ENCODE data around the gene SMARCE1. TPM values are rescaled to one million over a fixed set of nuclear protein-coding genes. Genes with fewer than 3 reads are reported as not detected.
A peak's percentile ranks its signal among the peaks of the same experiment; 100 is the strongest.

The SMARCE1 gene
- total RNA-seq, 1 donor from 2014 or later, result 119 TPM

DNA sequence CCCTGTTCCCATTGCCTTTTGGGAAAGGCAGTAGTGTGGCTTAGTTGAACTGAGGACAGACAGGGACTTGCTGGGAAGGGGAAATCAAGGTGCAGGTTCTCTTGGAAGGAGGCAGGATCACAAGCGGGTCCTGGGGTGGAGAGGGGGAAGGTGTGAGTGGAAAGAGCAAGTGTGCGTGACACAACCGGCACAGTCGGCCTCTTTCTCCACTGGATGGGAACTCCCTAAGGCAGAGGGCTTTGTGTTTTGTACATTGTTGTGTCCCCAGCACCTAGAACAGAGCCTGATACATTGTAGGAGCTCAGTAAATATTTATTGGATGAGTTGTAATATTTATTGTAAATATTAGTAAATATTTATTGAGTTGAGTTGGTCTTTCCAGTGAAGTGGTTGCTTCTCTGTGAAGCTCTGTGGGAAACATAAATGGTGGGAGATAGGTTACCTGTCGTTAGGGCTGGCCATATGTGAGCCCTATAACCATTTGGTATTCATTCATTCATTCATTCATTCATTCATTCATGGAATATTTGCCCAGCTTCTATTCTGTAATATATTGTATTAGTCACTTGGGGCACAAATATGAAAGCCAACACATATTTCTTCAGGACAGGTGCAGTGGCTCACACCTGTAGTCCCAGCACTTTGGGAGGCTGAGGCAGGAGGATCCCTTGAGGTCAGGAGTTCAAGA lies 34.0 kb downstream of the SMARCE1 start:
- FAIRE-seq (no peak), DNase-seq (ENCODE audit: low spot score in 2 of 2) (no peak)

DNA sequence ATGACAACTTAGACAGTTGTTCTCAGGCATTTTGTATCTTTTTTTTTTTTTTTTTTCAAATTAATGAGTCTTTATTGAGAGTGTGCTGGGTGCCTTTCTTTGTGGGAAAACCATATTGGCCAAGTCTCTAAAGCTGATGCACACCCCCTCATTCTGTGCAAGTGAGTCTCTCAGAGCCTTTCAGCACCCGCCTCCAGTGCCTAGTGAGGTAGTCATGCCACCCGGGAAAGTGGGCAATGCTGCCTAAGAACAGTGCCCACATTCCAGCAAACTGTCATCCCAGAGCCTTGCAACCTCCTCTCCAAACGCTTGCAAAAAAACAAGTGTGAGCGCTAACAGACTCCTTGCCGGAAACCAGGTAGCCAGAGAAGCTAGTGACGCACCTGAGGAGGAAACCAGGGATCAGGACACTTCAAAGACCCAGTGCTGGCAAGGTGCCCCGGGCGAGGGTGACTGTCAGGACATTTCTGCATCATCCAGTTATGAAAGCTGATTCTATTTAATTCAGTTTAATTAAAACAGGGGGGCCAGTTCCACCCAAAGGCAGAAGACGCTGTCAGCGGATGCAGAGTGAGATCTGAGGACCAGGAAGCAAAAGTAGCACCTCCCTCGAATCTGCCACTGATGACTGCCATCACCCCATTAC lies 34.9 kb downstream of the SMARCE1 start:
- FAIRE-seq (no peak), DNase-seq (ENCODE audit: low spot score in 2 of 2) (peak in 1 of 2 donors; percentile 25)

DNA sequence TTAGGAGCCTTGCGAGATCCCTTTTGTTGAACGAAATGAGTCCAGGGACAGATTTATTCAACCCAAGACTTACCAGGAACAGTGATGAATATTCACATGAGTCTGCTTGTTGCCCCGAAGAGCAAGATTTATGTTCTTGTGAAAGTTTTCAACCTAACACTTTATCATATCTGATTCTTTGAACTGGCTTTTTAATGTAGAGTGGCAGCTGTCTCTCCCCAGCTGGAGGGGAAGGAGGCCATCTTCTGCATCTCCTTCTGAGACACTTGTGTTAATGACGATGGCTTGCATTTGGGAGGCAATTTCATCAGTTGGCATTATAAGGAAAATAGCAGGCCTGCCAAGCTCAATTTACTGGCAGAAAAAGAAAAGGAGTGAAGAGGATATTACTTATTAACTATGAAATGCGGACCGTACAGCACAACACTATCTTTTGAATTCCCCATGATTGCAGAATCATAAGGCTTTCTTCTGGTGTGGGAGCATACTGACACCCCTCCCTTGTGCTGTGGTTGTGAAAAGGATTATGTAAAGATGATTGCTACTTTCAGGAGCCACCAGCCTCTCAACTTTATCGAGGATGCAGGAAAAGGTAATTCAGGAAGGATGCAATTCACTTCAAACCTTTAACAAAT lies 35.7 kb downstream of the SMARCE1 start:
- FAIRE-seq (no peak), DNase-seq (ENCODE audit: low spot score in 2 of 2) (no peak)

DNA sequence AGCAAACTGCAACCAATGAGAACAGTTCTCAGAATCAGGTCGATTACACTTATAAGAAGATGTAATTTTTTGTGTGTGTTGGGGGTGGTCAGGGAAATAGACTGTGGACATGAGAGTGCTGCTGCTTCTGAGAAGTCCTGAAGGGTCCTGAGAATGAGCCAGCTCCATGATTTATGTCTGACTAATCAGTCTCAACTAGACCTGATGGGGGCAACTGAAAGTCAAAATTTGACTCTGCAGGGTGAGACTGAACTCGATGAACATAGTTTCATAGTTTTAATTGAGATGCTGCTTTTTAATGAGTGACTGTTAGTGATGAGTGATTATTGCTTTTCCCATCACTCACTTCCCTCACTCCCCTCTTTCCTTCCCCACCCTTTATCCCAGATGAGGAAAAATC lies 37.3 kb downstream of the SMARCE1 start:
- FAIRE-seq, result no peak
- no peak for DNase-seq (ENCODE audit: low spot score in 2 of 2)

DNA sequence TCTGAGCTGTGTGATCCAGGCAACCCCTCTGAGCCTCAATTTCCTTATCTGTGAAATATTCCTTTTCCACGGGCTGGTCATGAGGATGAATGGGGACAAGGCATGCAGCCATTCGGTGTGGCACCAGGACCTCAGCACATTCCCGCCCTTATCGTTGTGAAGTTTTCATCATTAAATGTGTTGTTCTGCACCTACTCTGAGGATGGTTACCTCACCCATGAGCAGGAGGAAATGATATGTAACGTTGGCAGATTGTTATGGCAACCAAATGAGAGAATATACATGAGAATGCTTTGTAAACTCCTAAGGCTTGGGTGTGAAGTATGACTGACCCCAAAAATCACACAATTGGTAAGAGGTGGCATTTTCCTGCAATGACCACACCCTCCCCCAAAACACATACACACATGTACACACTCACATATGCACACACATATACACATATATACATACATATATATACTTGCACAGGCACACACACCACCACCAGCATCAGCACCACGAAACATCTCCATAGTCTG lies 39.5 kb downstream of the SMARCE1 start:
- peak in 1 of 2 donors; percentile 16 for DNase-seq (ENCODE audit: low spot score in 2 of 2)
- FAIRE-seq, result no peak

DNA sequence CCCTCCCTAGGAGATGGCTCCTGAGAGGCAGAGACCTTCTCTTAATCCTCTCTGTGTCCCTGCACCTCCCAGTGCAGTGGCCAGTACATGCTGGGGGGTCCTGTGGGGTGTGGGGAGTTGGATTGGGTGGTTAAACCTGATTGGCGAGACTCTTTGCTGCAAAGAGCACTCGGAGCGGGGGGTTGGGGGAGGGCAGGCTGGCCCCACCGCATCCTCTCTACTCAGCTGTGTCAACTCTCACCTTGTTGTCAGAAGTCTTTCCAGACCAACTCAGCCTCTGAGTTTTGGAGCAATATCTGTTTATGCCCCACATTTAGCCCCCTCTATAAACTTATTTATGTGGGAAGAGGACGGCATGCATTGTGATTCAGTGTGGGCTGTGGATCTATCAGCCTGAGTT lies 40.0 kb downstream of the SMARCE1 start:
- DNase-seq (ENCODE audit: low spot score in 2 of 2), result no peak
- no peak for FAIRE-seq

DNA sequence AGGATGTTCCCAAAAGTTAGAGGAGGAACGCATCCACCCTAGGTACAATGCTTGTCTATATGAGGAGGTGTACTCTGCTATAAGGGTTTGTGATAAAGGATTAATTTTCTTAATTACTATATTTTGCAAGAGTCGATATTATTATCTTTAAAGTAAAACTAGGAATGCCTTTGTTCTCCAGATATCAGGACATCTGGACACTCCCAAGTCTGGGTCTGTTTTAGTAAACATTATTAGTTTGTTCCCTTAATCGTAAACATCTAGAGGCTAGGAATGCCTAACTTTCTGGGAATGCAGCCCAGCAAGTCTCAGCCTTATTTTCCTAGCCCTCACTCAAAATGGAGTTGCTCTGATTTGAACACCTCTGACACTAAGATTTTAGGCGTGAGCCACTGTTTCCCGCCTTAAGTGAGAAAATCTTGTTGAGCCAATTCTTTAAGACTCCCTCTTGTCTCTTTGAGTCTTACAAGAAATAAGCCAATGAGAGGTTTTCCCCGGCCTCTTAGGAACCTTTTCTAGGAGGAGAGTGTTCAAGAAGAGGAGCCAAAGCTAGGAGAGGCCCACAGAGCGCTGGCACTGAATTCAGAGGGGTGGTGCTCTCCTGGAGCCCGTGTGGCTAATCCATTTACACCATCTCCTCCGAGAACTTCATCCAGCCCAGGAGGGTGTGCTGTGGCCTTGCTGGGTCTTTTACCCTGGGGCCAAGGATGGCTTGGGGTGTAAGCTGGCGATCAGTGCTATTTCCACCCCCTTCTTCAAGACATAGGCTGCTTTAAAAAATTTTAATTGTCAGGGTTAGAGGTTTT lies 40.9 kb downstream of the SMARCE1 start:
- DNase-seq (ENCODE audit: low spot score in 2 of 2) (no peak), FAIRE-seq (no peak)

DNA sequence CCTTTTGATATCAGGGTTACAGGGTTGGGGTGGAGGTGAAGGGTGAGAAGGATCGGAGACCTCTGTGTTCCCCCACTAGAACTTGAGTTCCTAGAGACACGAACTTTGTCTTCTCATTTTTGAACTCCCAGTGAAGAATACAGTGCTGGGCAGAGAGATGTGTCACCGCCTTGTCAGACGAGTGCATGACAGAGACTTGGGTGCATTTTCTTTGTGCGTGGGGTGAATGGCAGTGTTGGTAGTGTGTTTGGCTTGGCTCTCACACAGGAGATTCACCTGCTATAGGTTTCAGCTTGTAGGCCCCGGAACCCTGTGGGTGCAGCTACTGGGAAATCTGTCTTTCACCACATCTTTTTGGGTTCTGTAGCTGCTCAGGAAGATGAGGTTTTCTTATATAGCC lies 42.3 kb downstream of the SMARCE1 start:
- DNase-seq (ENCODE audit: low spot score in 2 of 2) (no peak), FAIRE-seq (no peak)

DNA sequence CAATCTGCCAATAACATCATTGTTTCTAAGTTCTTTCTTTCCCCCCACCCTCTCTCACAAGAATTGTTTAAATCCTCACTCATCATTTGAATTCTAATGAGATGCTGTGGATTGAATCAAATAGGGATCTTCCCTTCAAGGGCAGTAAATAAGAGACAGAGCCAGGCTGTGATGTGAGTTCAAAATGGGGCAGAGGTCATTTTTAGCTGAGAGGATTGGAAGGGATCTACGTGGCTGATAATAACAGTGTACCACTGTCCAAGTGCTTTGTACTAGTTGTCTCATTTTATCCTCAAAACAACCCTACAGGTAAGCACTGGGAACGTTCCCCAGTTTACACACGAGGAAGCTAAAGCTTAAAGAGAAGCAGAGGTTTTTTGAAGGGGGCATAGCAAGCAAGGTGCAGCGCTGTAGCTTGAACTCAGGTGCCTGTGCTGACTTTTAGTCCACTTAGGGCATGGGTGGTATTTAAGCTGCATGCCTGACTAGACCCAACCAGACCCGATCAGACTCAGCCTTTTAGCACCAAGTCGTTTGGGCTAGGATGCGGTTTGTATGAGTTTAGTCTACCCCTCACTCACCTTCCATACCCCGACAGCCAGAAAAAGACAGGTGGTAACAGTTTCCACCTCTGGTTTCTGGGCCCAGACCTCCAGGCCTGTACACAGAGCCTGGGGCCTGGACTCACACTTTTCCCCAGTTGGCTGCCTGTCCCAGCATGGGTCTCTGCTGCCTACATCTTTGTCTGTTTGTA lies 43.1 kb downstream of the SMARCE1 start:
- DNase-seq (ENCODE audit: low spot score in 2 of 2), result no peak
- FAIRE-seq, result no peak

DNA sequence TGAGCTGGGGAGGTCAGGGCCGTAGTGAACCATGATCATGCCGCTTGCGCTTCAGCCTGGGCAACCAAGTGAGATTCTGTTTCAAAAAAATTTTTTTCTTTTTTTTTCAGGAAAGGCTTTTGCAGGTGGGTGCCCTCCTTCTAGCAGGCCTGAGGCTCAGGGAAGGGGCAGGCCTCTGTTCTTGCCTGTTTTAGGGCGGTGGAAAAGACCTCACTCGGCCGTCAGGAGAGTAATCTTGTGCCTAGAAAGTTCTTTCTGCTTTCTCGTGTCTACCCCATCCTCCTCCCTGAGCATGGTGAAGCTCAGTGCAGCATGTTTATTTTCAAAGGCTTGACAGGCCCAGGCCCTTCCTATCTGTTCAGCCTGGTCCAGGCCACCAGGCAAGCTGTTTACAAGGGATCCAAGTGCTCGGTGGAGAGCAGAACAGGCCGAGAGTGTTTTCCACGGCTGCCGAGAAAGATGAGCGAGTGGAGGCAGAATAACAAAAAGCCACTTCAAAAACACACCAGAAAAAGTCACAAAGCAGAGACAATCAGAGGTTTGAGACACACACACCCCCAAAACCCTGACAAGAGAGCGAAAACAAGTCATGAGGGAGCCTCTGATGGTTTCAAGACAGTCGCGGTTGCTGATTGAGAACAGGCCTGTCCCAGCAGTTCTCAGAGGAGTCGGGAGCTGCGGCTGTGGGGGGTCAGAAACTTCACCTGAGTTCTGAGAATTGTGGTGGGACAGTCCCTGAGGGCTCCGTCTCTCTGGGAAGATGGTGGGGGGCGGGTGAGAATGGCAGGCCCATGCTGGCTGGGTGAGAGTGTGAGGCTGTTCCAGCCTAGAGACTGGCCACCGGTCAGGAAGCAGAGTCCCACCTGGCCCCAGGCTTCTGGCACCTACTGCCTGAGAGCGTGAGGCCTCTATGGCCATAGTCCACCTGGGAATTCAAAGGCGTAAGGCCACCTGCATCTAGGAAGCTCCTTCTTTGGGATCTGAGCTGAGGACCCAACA lies 44.9 kb downstream of the SMARCE1 start:
- DNase-seq (ENCODE audit: low spot score in 2 of 2) (no peak), FAIRE-seq (no peak)

DNA sequence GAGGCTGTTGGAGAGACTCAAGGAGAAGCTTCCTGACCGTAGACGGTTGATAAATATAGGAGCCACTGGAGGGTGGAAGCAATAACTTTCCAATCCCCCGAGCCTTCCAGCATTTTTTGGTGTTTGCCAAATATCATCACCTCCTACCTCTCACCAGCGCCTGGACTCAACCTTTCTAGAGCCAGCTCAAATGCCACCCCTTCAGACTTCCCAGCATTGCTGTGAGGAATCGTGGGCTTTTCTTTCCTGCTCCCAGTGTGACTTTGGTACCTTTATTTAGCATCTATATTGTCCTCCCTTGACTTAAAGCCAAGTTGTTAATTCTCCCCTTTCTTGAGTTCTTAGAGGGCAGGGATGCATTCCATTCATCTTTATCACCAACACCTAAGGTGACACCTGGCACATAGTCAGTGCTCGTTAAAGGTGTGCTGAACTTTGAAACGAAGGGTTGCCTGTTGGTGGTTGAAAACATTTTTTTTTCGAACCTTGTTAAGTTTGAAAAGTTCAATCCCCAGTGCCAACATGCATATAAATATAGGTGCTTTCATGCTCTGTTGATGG lies 47.1 kb downstream of the SMARCE1 start:
- DNase-seq (ENCODE audit: low spot score in 2 of 2), result no peak
- FAIRE-seq, result no peak

DNA sequence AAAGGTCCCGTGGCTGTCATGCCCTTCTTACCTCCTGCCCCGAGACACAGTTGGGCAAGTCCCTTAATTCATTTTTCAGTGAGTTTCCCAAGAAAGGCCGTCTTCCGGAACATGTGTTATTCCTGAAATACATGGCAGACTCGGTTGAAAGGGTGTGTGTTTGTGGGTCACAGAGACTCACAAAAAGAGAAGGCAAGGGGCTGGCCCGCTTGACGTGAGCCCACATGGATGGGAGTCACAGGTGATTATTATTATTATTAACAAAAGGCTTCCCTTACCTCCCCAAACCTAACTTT lies 48.2 kb downstream of the SMARCE1 start:
- no peak for FAIRE-seq

DNA sequence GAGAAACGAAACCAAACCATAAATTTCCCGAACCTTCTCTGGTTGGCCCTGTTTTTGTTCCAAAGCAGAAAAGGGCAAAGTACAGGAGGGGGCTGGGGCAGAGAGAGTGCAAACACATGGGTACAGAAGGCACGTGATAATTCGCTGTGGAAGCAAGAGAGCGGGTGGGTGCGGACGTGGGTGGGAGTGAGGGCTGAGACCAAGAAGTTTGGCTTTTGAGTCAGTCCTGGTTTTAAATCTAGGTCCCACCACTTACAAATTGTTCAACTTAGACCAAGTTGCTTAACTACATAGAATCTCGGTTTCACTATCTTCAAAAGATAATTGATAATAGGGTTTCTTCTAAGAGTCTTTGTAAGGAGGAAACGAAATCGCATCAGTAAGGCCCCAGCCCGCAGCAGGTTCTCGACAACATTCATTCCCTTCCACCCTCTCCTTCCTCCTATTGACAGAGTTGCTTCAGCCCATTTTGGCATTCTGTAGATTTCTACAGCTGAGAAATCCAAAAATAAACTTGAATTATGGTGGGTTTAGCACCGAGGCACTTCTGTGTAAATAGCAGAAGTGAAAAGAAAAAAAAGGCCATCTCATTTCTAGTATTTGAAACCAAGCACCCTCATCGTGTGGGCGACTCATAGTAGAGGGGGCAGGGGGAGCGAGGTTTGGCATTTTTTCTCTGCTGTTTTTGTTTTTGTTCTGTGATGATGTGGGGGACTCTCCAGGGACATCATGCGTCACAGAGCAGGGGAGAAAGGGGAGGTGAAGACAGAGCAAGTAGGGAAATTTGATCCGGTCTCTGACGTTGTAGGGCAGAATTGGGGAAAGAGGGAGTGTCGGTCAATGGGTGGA lies 48.8 kb downstream of the SMARCE1 start:
- FAIRE-seq (no peak), DNase-seq (ENCODE audit: low spot score in 2 of 2) (no peak)

More for the DNA sequence above, 48.2 kb downstream of the SMARCE1 start:
- DNase-seq (ENCODE audit: low spot score in 2 of 2), result no peak

DNA sequence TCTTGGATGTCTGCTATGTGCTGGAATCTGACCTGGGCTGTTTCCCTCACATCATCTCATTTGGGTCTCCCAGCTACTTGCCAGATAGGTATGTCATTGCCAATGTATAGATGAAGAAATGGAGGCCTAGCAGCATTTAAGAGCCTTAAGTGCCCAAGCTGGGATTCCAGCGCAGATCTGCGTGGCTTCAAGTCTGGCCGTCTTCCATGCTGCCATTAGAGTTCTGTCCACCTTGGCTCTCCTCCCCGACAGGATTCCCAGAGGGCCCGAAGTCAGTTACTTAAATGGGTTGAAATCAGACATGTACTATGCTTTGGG lies 49.4 kb downstream of the SMARCE1 start:
- FAIRE-seq (no peak), DNase-seq (ENCODE audit: low spot score in 2 of 2) (no peak)

DNA sequence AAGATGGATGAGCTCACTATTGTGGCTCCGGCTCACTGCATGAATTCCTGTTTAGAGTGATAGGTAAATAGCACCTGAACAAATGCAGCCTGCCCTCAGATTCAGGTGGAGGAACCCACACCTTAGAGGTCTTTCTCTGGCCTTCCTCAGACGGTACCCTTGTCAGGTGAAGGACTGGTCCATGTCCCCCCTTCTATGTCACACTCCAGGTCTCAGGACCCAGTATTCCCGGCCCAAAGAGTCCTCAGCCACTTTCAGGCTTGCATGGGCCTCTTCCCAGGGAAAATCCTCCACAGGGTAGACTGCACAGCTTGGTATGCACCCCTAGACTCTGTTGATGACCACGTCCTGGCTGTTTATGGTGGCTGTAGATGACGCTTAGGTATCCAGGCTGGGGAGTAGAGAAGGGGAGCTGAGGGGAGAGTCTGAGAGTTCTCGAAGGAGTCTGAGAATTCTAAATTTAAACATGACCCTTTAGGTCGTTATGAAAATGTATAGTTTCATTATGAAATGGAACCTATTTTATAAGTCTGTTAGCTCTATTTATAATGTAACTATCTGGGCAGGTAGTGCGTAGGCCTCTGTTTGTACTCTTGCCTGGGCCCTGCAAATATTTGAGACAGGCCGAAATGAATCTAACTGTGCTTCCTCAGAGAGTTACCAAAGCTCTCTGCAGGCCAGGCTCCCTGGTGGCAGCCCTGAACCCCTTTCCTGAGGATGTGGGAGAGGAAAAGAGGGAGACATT lies 49.9 kb downstream of the SMARCE1 start:
- no peak for FAIRE-seq
- DNase-seq (ENCODE audit: low spot score in 2 of 2), result no peak

DNA sequence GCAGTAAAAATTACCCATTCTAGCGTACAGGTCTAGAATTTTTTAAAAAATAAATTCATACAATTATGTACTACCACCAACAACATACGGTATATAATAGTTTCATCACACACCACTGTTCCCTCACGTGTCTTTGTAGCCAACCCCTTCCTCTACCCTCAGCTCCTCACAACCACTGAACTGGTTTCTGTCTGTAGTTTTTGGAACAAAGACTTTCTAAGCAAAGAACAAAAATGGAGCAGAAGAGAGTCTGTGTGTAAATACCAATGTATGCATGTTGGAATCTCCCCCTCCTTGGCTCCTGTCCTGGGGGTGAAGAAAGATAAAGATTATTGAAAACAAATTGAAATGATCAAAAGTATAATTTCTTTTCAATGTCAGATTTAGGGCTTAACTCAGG lies 50.5 kb downstream of the SMARCE1 start:
- FAIRE-seq (no peak), DNase-seq (ENCODE audit: low spot score in 2 of 2) (no peak)

DNA sequence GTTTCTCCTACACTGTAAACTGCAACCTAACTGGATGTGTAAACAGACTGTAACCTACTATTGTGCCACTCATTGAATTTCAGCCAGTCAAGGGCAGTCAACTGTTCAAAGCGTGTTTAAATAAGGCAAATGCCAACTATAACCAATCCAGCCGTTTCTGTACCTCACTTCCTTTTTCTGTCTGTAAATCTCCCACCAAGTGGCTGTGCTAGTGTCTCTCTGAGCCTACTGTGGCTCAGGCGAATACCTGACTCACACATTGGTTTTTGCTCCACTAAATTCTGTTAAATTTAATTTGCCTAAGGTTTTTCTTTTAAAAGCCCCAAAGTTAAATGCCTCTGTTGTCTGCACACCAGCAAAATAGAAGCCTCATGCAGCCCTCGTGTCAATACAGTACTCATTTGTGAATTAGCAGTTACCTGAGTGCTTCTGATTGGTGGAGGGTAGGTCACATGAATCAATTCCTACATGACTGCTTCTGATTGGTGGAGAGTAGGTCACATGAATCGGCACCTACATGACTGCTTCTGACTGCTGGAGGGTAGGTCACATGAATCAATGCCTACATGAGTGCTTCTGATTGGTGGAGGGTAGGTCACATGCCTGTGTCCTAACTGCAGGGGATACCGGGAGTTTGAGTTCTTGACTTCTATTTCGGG lies 51.2 kb downstream of the SMARCE1 start:
- FAIRE-seq (no peak), DNase-seq (ENCODE audit: low spot score in 2 of 2) (no peak)

Data from frontal cortex (tissue), 4 donors.